Sigmoid colon (tissue), 7 donors: ENCODE results near the gene AIG1. TPM values are rescaled to one million over a fixed set of nuclear protein-coding genes. Genes with fewer than 3 reads are reported as not detected.

Source experiments
- DNase-seq: peaks from one replicate; pipeline ENCODE4 v3.0.0-alpha.2; 2019
- H3K27ac ChIP-seq, 4 donors: fragments of 200-600 bp; sonication (generic); one replicate each; pipeline ENCODE4 v1.5.1; 2016 to 2019; ENCODE audit warnings: mild to moderate bottlenecking in 1 of 4
- H3K27me3 ChIP-seq, 3 donors: fragments of 200-600 bp; sonication (generic); one replicate each; pipeline ENCODE4 v1.5.1; 2019; ENCODE audit warnings: mild to moderate bottlenecking in 1 of 3
- H3K36me3 ChIP-seq, 4 donors: fragments of 200-600 bp; sonication (generic); one replicate each; pipeline ENCODE4 v1.5.1; 2016 to 2019
- H3K4me1 ChIP-seq, 4 donors: fragments of 200-600 bp; sonication (generic); one replicate each; pipeline ENCODE4 v1.5.1; 2017 to 2019
- H3K4me3 ChIP-seq, 4 donors: fragments of 200-600 bp; sonication (generic); one replicate each; pipeline ENCODE4 v1.5.1; 2017 to 2019; ENCODE audit warnings: mild to moderate bottlenecking in 2 of 4, moderate library complexity in 1 of 4
- H3K9me3 ChIP-seq, 4 donors: fragments of 200-600 bp in 3 of 4; sonication (generic) in 3 of 4; one replicate each; pipeline versions ENCODE4 v1.5.1 to v1.6.1; 2013 to 2019
- CTCF ChIP-seq, 4 experiments: fragments of 450-650 bp in 3 of 4; fragments of 200-600 bp in 1 of 4; IDR thresholded peaks; one replicate each; pipeline ENCODE4 v1.5.1; 2016 to 2019; ENCODE audit warnings: antibody characterized with exemption in 4 of 4, mild to moderate bottlenecking in 3 of 4, moderate library complexity in 2 of 4
- EP300 ChIP-seq, 4 donors: sonication (generic); formaldehyde crosslinking; IDR thresholded peaks; one replicate each; pipeline ENCODE4 v1.6.1; 2017; ENCODE audit warnings: antibody characterized with exemption in 4 of 4
- POLR2A ChIP-seq, 2 donors: fragments of 450-650 bp; IDR thresholded peaks; one replicate each; pipeline ENCODE4 v1.6.1; 2016; ENCODE audit warnings: antibody characterized with exemption in 2 of 2, mild to moderate bottlenecking in 2 of 2, moderate library complexity in 2 of 2
- POLR2AphosphoS5 ChIP-seq, 4 donors: sonication (generic); formaldehyde crosslinking; IDR thresholded peaks; one replicate each; pipeline ENCODE4 v1.6.1; 2017; ENCODE audit warnings: antibody characterized with exemption in 4 of 4
- WGBS, 2 donors: extraction: QIAGEN DNeasy Blood & Tissue Kit; methylation state at CpG; one replicate each; pipeline ENCODE4 v1.1.7; 2013; 5-methylcytosine and 5-hydroxymethylcytosine counted together
- intact Hi-C: fragments of 100-400 bp; cut with DNase I; formaldehyde crosslinking; loops from one replicate; pipeline ENCODE4 v1.15.1; 2023
- polyA plus RNA-seq, 3 donors: library from polyadenylated mRNA; stranded (reverse); fragments of 200-250 nt; gene quantifications; one replicate each; pipeline ENCODE4 v1.2.3, GENCODE V29; 2013
- total RNA-seq, 4 donors: library from RNA; depleted of rRNA; stranded (reverse); fragments of >200 nt; gene quantifications; one replicate each; pipeline ENCODE4 v1.1.0, GENCODE V29; 2016
- donor health status: healthy with polysubstance abuse.
- donor health status: Bipolar disorder and iron deficiency.
- donor health status: healthy.

Gene AIG1
- total and polyA plus RNA-seq, 7 donors: 10.9 to 30.7 (median 20.6) TPM

- intact Hi-C loops: no loop called here
- Histone ChIP-seq H3K27ac (no peak overlapping the region), H3K4me3 (no peak overlapping the region), H3K9me3 (no peaks in the 10 kb centered on the region), H3K36me3 (no peaks in the 10 kb centered on the region), H3K27me3 (no peaks in the 10 kb centered on the region), H3K4me1 (peaks cover 0 to 7% (median 3%) of the 10 kb centered on the region in 4 donors)
- 88 to 92% methylated on average over 2 of the region's 2 CpGs for WGBS, 2 donors
- no peak for DNase-seq
- no peak for TF ChIP-seq EP300 (IDR thresholded peaks at IDR 0.05)
- TF ChIP-seq POLR2AphosphoS5 (IDR thresholded peaks at IDR 0.05): no peak
- TF ChIP-seq POLR2A (IDR thresholded peaks at IDR 0.05): no peak
- TF ChIP-seq CTCF (IDR thresholded peaks at IDR 0.05): no peak
Measured at GRCh38 chr6:143055213-143055612, 5.5 kb upstream of the AIG1 start.

GRCh38 chr6:143055891-143056290, 4.8 kb upstream of the AIG1 start:
- WGBS, 2 donors: 90 to 92% methylated on average over 4 of the region's 4 CpGs

GRCh38 chr6:143058987-143059386, 1.7 kb upstream of the AIG1 start:
- WGBS, 2 donors: 93 to 96% methylated on average over 7 of the region's 7 CpGs
- no peaks in the 10 kb centered on the region for H3K27me3 ChIP-seq
- DNase-seq: no peak
- H3K4me1 ChIP-seq: peaks cover 0 to 19% (median 11%) of the 10 kb centered on the region in 4 donors
- TF ChIP-seq EP300 (IDR thresholded peaks at IDR 0.05) (no peak), CTCF (IDR thresholded peaks at IDR 0.05) (no peak), POLR2AphosphoS5 (IDR thresholded peaks at IDR 0.05) (no peak), POLR2A (IDR thresholded peaks at IDR 0.05) (no peak)
- no peaks in the 10 kb centered on the region for H3K36me3 ChIP-seq
- no peaks in the 10 kb centered on the region for H3K9me3 ChIP-seq
- no peak overlapping the region for H3K4me3 ChIP-seq
- intact Hi-C loops: no loop called here
- peak overlapping the region in 2 of 4 donors; percentile 87 to 91 for H3K27ac ChIP-seq

More at GRCh38 chr6:143055891-143056290, 4.8 kb upstream of the AIG1 start:
- no peaks in the 10 kb centered on the region for H3K9me3 ChIP-seq
- intact Hi-C loops: no loop called here
- no peak overlapping the region for H3K27ac ChIP-seq
- H3K36me3 ChIP-seq: no peaks in the 10 kb centered on the region
- H3K27me3 ChIP-seq: no peaks in the 10 kb centered on the region
- TF ChIP-seq POLR2AphosphoS5 (IDR thresholded peaks at IDR 0.05): no peak
- no peak for TF ChIP-seq CTCF (IDR thresholded peaks at IDR 0.05)
- no peak for TF ChIP-seq POLR2A (IDR thresholded peaks at IDR 0.05)
- no peak for TF ChIP-seq EP300 (IDR thresholded peaks at IDR 0.05)
- DNase-seq: no peak
- peaks cover 0 to 7% (median 3%) of the 10 kb centered on the region in 4 donors for H3K4me1 ChIP-seq
- H3K4me3 ChIP-seq: no peak overlapping the region

- H3K9me3 ChIP-seq: no peaks in the 10 kb centered on the region
- H3K4me3 ChIP-seq: peak overlapping the region; percentile 70 to 93 (median 84)
- peak overlapping the region; percentile 83 to 92 (median 89) for H3K27ac ChIP-seq
- intact Hi-C loops: loop anchor here (1.0 to 10.0 kb wide), 2 partner anchors 114 to 215 kb away; no protein-coding TSS in a partner anchor
- peaks cover 0 to 19% (median 11%) of the 10 kb centered on the region in 4 donors for H3K4me1 ChIP-seq
- no peak for TF ChIP-seq EP300 (IDR thresholded peaks at IDR 0.05)
- TF ChIP-seq POLR2AphosphoS5 (IDR thresholded peaks at IDR 0.05): no peak
- no peak for TF ChIP-seq POLR2A (IDR thresholded peaks at IDR 0.05)
- TF ChIP-seq CTCF (IDR thresholded peaks at IDR 0.05): no peak
- no peaks in the 10 kb centered on the region for H3K36me3 ChIP-seq
- 1 to 5% methylated on average over 8 of the region's 8 CpGs for WGBS, 2 donors
- DNase-seq: no peak
- no peaks in the 10 kb centered on the region for H3K27me3 ChIP-seq
Measured at GRCh38 chr6:143059663-143060353, 881 bp upstream of the AIG1 start.
